Measurements from ENCODE around the gene XRRA1. TPM values are rescaled to one million over a fixed set of nuclear protein-coding genes. Genes with fewer than 3 reads are reported as not detected.

The XRRA1 gene
- total RNA-seq, 1 experiment from 2014 or later: 10.4 TPM

DNA sequence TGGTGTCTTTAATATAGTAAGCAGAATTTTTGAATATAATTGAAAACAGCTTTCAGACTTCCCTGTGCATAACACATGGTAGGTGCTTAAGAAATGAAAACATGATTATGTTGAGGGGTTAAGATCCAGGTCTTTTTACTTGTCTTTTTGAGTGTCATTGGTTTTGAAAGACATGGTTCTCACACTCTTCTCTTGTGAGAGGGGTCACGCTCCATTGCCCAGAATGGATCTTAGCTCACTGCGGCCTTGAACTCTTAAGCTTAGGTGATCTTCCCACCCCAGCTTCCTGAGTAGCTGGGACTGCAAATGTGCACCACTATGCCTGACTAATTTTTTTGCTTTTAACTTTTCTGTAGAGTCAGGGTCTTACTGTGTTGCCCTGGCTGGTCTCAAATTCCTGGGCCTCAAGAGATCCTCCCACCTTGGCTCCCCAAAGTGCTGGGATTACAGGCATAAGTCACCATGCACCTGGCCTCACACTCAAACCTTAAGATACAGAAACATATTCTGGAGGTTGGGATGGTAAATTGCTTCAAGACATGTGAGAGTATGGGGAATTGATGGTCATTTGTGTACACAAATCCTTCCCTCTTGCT, 1.6 kb upstream of the XRRA1 start:
- Mint-ChIP-seq H3K36me3 (peaks cover 11% of the 10 kb centered on the region; the same call in 1 of the 2 replicates), H3K27me3 (ENCODE audit: low read depth) (no peaks in the 10 kb centered on the region), H3K9me3 (no peaks in the 10 kb centered on the region), H3K4me1 (peaks cover 17% of the 10 kb centered on the region), H3K27ac (peak overlapping the region; percentile 98; the same call in 1 of the 2 replicates), H3K4me3 (peak overlapping the region; percentile 99)
- DNase-seq (ENCODE audit: low spot score): no peak
- TF ChIP-seq ZNF121 (CRISPR knock-in tag; IDR thresholded peaks at IDR 0.05) (0 out of 2 replicates have a peak, but pooled peaks have one; percentile 76), NR1H2 (CRISPR knock-in tag; IDR thresholded peaks at IDR 0.05) (no peak)
- ChIA-PET POLR2A (interaction anchor here (2.0 kb wide), 1 partner anchor 39 kb away, joined by 8 read pairs; the partner anchor contains the start of gene NEU3), CTCF (interaction anchor here (1.6 kb wide), 1 partner anchor 21 kb away, joined by 7 read pairs; no protein-coding TSS in a partner anchor)
- ATAC-seq: no peak

DNA sequence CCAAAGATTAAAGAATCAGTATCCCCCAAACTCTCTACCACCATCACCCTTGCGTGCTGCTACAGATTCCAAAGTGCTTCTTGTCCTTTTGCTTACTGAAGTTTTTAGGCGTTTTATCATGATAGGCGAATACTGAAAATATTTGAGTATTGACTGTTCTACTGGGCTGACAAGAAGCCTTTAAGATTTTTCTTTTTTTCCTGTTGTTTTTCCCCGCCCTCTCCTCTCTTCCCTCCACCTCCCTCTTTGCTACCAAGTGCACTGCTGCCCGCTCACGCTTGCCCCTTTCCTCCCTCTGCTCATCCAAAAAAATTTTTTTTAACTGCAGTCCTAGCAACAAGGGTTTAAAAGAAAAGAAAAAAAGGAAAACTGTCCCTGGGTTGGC, 854 bp upstream of the XRRA1 start:
- no peak for ATAC-seq
- TF ChIP-seq, protein P1, sequence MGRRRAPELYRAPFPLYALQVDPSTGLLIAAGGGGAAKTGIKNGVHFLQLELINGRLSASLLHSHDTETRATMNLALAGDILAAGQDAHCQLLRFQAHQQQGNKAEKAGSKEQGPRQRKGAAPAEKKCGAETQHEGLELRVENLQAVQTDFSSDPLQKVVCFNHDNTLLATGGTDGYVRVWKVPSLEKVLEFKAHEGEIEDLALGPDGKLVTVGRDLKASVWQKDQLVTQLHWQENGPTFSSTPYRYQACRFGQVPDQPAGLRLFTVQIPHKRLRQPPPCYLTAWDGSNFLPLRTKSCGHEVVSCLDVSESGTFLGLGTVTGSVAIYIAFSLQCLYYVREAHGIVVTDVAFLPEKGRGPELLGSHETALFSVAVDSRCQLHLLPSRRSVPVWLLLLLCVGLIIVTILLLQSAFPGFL (CRISPR knock-in tag; IDR thresholded peaks at IDR 0.05; ENCODE audit: borderline replicate concordance): no peak
- TF ChIP-seq, protein P2, sequence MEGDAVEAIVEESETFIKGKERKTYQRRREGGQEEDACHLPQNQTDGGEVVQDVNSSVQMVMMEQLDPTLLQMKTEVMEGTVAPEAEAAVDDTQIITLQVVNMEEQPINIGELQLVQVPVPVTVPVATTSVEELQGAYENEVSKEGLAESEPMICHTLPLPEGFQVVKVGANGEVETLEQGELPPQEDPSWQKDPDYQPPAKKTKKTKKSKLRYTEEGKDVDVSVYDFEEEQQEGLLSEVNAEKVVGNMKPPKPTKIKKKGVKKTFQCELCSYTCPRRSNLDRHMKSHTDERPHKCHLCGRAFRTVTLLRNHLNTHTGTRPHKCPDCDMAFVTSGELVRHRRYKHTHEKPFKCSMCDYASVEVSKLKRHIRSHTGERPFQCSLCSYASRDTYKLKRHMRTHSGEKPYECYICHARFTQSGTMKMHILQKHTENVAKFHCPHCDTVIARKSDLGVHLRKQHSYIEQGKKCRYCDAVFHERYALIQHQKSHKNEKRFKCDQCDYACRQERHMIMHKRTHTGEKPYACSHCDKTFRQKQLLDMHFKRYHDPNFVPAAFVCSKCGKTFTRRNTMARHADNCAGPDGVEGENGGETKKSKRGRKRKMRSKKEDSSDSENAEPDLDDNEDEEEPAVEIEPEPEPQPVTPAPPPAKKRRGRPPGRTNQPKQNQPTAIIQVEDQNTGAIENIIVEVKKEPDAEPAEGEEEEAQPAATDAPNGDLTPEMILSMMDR (IDR thresholded peaks at IDR 0.05): no peak
- TF ChIP-seq NR3C1 (CRISPR knock-in tag; conservative IDR thresholded peaks at IDR 0.05; ENCODE audit: low read depth) (no peak), ZNF263 (CRISPR knock-in tag; IDR thresholded peaks at IDR 0.05; ENCODE audit: low read depth) (no peak), FOXJ3 (CRISPR knock-in tag; IDR thresholded peaks at IDR 0.05; ENCODE audit: borderline replicate concordance) (no peak), ZNF121 (CRISPR knock-in tag; IDR thresholded peaks at IDR 0.05) (no peak), HMGA2 (CRISPR knock-in tag; IDR thresholded peaks at IDR 0.05) (no peak), ZNF416 (CRISPR knock-in tag; IDR thresholded peaks at IDR 0.05) (no peak), OVOL2 (CRISPR knock-in tag; IDR thresholded peaks at IDR 0.05; ENCODE audit: borderline replicate concordance) (no peak), GRHL2 (CRISPR knock-in tag; IDR thresholded peaks at IDR 0.05; ENCODE audit: insufficient replicate concordance, severe bottlenecking) (no peak), SMAD4 (CRISPR knock-in tag; IDR thresholded peaks at IDR 0.05) (no peak), ZNF671 (CRISPR knock-in tag; IDR thresholded peaks at IDR 0.05) (no peak)
- TF ChIP-seq, protein P3, sequence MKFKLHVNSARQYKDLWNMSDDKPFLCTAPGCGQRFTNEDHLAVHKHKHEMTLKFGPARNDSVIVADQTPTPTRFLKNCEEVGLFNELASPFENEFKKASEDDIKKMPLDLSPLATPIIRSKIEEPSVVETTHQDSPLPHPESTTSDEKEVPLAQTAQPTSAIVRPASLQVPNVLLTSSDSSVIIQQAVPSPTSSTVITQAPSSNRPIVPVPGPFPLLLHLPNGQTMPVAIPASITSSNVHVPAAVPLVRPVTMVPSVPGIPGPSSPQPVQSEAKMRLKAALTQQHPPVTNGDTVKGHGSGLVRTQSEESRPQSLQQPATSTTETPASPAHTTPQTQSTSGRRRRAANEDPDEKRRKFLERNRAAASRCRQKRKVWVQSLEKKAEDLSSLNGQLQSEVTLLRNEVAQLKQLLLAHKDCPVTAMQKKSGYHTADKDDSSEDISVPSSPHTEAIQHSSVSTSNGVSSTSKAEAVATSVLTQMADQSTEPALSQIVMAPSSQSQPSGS (CRISPR knock-in tag; IDR thresholded peaks at IDR 0.05; ENCODE audit: borderline replicate concordance, low read depth): no peak
- TF ChIP-seq, protein P4, sequence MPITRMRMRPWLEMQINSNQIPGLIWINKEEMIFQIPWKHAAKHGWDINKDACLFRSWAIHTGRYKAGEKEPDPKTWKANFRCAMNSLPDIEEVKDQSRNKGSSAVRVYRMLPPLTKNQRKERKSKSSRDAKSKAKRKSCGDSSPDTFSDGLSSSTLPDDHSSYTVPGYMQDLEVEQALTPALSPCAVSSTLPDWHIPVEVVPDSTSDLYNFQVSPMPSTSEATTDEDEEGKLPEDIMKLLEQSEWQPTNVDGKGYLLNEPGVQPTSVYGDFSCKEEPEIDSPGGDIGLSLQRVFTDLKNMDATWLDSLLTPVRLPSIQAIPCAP (CRISPR knock-in tag; IDR thresholded peaks at IDR 0.05): no peak
- TF ChIP-seq, protein P5, sequence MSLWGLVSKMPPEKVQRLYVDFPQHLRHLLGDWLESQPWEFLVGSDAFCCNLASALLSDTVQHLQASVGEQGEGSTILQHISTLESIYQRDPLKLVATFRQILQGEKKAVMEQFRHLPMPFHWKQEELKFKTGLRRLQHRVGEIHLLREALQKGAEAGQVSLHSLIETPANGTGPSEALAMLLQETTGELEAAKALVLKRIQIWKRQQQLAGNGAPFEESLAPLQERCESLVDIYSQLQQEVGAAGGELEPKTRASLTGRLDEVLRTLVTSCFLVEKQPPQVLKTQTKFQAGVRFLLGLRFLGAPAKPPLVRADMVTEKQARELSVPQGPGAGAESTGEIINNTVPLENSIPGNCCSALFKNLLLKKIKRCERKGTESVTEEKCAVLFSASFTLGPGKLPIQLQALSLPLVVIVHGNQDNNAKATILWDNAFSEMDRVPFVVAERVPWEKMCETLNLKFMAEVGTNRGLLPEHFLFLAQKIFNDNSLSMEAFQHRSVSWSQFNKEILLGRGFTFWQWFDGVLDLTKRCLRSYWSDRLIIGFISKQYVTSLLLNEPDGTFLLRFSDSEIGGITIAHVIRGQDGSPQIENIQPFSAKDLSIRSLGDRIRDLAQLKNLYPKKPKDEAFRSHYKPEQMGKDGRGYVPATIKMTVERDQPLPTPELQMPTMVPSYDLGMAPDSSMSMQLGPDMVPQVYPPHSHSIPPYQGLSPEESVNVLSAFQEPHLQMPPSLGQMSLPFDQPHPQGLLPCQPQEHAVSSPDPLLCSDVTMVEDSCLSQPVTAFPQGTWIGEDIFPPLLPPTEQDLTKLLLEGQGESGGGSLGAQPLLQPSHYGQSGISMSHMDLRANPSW (CRISPR knock-in tag; conservative IDR thresholded peaks at IDR 0.05; ENCODE audit: low read depth): no peak
- TF ChIP-seq, protein P6, sequence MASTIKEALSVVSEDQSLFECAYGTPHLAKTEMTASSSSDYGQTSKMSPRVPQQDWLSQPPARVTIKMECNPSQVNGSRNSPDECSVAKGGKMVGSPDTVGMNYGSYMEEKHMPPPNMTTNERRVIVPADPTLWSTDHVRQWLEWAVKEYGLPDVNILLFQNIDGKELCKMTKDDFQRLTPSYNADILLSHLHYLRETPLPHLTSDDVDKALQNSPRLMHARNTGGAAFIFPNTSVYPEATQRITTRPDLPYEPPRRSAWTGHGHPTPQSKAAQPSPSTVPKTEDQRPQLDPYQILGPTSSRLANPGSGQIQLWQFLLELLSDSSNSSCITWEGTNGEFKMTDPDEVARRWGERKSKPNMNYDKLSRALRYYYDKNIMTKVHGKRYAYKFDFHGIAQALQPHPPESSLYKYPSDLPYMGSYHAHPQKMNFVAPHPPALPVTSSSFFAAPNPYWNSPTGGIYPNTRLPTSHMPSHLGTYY (CRISPR knock-in tag; IDR thresholded peaks at IDR 0.05): no peak
- CTCF ChIA-PET: interaction anchor here (1.6 kb wide), 1 partner anchor 20 kb away, joined by 7 read pairs; no protein-coding TSS in a partner anchor
- H3K4me3 Mint-ChIP-seq: peak overlapping the region; percentile 99
- H3K4me1 Mint-ChIP-seq: peaks cover 17% of the 10 kb centered on the region
- DNase-seq (ENCODE audit: low spot score): no peak
- peak overlapping the region; percentile 98 for H3K27ac Mint-ChIP-seq
- H3K27me3 Mint-ChIP-seq (ENCODE audit: low read depth): no peaks in the 10 kb centered on the region
- peaks cover 11% of the 10 kb centered on the region; the same call in 1 of the 2 replicates for H3K36me3 Mint-ChIP-seq
- no peaks in the 10 kb centered on the region for H3K9me3 Mint-ChIP-seq
- POLR2A ChIA-PET: interaction anchor here (2.0 kb wide), 1 partner anchor 39 kb away, joined by 8 read pairs; the partner anchor contains the start of gene NEU3

All from WTC11 (cell line).